Osteocyte (in vitro differentiated cells): Measurements from ENCODE around the gene PRKAR1B. TPM values are rescaled to one million over a fixed set of nuclear protein-coding genes. Genes with fewer than 3 reads are reported as not detected.
"Not testable (repeated sequence)": the region's sequence is repeated elsewhere in the genome, so short reads cannot be mapped to it uniquely, and the experiment has no call there.

Experiments used
- DNase-seq: peaks from one replicate; pipeline ENCODE4 v3.0.0; 2021; ENCODE audit warnings: mixed read lengths; ENCODE audit not compliant: unreplicated experiment; ENCODE audit errors: extremely low spot score
- H3K27ac Mint-ChIP-seq: one replicate; pipeline ENCODE4 v1.8.0; 2021; ENCODE audit warnings: mild to moderate bottlenecking, mixed read lengths; ENCODE audit not compliant: unreplicated experiment
- H3K27me3 Mint-ChIP-seq: one replicate; pipeline ENCODE4 v1.8.0; 2021; ENCODE audit warnings: mixed read lengths; ENCODE audit not compliant: unreplicated experiment
- H3K36me3 Mint-ChIP-seq: one replicate; pipeline ENCODE4 v1.8.0; 2021; ENCODE audit warnings: mixed read lengths; ENCODE audit not compliant: unreplicated experiment
- H3K4me1 Mint-ChIP-seq: one replicate; pipeline ENCODE4 v1.8.0; 2021; ENCODE audit warnings: mixed read lengths; ENCODE audit not compliant: unreplicated experiment
- H3K4me3 Mint-ChIP-seq: one replicate; pipeline ENCODE4 v1.8.0; 2021; ENCODE audit warnings: mild to moderate bottlenecking, moderate library complexity, mixed read lengths; ENCODE audit not compliant: unreplicated experiment
- H3K9me3 Mint-ChIP-seq: one replicate; pipeline ENCODE4 v1.8.0; 2021; ENCODE audit warnings: mixed read lengths; ENCODE audit not compliant: unreplicated experiment
- CTCF ChIP-seq: fragments of 200-600 bp; sonication (generic); IDR thresholded peaks from 2 replicates; pipeline ENCODE4 v1.5.0; 2021; ENCODE audit warnings: antibody characterized with exemption, mild to moderate bottlenecking, moderate library complexity
- total RNA-seq: library from RNA; stranded (reverse); gene quantifications from 2 replicates; pipeline ENCODE4 v1.2.1, GENCODE V29; 2021

Gene PRKAR1B
- total RNA-seq, 1 donor from 2014 or later: 12.0 TPM

DNA sequence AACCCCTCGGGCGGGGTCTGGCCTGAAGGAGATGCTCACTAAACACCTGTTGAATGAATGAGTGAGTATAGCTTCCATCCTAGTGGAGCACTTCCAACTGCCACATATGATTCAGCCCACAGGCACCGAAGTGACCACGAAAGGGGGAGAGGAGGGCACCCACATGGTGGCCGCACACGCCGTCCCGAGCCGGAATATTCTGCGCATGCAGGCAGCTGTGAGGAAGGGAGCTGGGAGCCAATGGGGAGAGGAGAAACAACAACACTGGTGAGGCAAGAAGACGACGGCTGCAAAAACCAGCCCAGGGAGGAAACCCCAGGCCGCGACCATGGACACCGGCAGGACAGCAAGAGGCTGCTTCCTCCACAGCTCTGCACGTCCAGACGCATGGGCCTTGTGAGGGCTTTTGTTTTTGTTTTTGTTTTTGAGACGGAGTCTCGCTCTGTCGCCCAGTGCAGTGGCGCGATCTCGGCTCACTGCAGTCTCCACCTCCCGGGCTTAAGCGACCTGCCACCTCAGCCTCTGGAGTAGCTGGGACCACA is 67.7 kb downstream of the PRKAR1B start:
- Mint-ChIP-seq H3K4me3 (no peak overlapping the region), H3K36me3 (no peaks in the 10 kb centered on the region), H3K27me3 (no peaks in the 10 kb centered on the region), H3K27ac (no peak overlapping the region), H3K4me1 (peaks cover 12% of the 10 kb centered on the region), H3K9me3 (no peaks in the 10 kb centered on the region)
- TF ChIP-seq CTCF: no peak
- DNase-seq: no peak

DNA sequence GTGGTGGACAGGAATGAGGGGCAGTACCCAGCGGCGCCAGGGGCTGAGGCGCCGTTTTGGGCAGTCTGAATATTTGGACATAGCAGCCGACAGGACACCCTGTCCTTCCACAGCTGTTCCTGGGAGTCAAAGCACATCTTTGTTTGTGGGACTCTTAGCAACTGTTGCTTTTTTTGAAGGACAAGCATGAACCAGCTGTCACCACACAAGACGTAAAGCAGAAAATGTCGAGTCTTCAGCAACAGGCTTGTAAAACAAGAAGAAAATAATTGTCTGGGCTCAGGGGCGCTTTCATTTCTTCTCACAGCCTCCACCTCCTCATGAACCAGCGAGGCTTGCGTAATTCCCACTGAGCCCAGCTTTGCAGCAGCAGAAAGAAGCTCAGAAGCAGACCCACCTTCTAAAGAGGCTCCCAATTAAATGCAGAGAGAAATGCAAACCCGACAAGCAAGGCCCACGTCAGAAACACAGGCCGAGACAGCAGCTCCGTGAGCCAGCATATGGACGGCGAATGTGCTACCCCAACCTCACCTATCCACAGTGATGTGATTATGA is 69.4 kb downstream of the PRKAR1B start:
- no peaks in the 10 kb centered on the region for H3K9me3 Mint-ChIP-seq
- no peaks in the 10 kb centered on the region for H3K4me1 Mint-ChIP-seq
- DNase-seq: no peak
- no peaks in the 10 kb centered on the region for H3K27me3 Mint-ChIP-seq
- no peak overlapping the region for H3K4me3 Mint-ChIP-seq
- no peaks in the 10 kb centered on the region for H3K36me3 Mint-ChIP-seq
- H3K27ac Mint-ChIP-seq: no peak overlapping the region
- TF ChIP-seq CTCF: no peak

- not testable (repeated sequence) for H3K4me3 Mint-ChIP-seq, H3K36me3 Mint-ChIP-seq, H3K27ac Mint-ChIP-seq, H3K27me3 Mint-ChIP-seq, DNase-seq, H3K4me1 Mint-ChIP-seq, H3K9me3 Mint-ChIP-seq
These were observed 70.1 kb downstream of the PRKAR1B start for GRCh38 chr7:657010-657409.

DNA sequence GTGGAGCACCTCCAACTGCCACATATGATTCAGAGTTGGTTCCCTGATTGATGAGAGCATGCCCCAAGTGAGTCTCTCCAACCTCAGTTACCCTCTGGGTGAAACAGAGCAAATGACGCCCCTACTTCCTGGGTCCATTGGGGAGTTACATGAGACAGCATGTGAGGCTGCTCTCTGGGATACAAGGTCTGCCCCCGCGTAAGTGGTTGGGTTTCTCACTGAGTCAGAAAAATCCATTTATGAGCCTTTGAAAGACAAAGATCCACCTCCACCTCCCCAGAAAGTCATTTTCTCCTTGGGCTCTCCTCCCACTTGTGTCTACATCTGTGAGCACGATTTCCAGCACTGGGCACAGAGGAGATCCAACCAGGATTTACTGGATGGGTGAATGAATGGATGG is 71.3 kb downstream of the PRKAR1B start:
- no peak for DNase-seq
- Mint-ChIP-seq H3K9me3 (no peaks in the 10 kb centered on the region), H3K27me3 (no peaks in the 10 kb centered on the region), H3K36me3 (no peaks in the 10 kb centered on the region), H3K4me1 (no peaks in the 10 kb centered on the region), H3K27ac (no peak overlapping the region), H3K4me3 (no peak overlapping the region)
- TF ChIP-seq CTCF: no peak

GRCh38 chr7:653829-654764 is 73.0 kb downstream of the PRKAR1B start:
- Mint-ChIP-seq H3K27ac (no peak overlapping the region), H3K9me3 (no peaks in the 10 kb centered on the region), H3K36me3 (no peaks in the 10 kb centered on the region), H3K4me1 (no peaks in the 10 kb centered on the region), H3K27me3 (no peaks in the 10 kb centered on the region), H3K4me3 (no peak overlapping the region)
- TF ChIP-seq CTCF: no peak
- no peak for DNase-seq
